HG03558 (cell line): ENCODE measurements around the gene TSPAN33.
"Not testable (repeated sequence)": the region's sequence is repeated elsewhere in the genome, so short reads cannot be mapped to it uniquely, and the experiment has no call there.

Source experiments
- ATAC-seq: cut with Tn5 transposase; IDR thresholded peaks from one replicate; pipeline ENCODE4 v1.9.1; 2021; ENCODE audit warnings: moderate number of reproducible peaks; ENCODE audit not compliant: unreplicated experiment; ENCODE audit errors: extremely low read depth

Gene TSPAN33

DNA sequence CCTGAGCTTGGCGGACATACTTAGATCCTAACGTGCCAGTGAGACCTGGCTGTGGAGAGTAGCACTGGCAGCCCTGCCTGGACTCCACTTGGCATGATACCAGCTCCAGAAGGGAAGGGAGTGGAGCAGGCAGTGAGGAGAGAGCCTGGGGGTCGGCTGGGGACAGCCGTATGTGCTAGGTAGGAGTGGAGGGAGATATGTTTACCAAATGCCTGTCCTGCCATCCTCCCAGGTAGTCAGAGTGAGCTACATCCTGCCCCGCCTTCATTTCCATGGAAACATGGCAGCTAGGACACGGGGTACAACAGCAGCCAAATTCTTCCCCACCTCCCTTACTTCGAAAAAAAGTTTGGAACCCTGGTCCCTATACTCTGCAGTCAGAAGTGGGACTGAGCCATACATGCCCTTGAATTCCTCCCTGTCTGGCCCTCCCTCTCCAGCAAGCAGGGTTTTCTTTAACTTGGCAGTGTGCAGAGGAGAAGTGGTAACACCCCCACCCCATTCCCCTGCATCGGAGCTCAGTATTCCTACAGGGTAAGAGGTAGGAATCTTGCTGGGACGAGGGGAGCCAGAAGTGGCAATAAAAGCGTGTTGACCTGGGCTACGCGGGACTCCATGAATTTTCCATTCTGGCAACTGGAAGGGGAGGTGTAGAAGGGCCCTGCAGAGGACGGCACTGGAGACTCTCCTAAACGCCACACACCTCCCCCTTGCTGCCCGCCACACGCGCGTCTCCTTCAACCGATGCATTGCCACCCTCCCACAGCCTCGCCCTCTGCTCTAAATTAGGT, 23.9 kb downstream of the TSPAN33 start:
- no peak for ATAC-seq

DNA sequence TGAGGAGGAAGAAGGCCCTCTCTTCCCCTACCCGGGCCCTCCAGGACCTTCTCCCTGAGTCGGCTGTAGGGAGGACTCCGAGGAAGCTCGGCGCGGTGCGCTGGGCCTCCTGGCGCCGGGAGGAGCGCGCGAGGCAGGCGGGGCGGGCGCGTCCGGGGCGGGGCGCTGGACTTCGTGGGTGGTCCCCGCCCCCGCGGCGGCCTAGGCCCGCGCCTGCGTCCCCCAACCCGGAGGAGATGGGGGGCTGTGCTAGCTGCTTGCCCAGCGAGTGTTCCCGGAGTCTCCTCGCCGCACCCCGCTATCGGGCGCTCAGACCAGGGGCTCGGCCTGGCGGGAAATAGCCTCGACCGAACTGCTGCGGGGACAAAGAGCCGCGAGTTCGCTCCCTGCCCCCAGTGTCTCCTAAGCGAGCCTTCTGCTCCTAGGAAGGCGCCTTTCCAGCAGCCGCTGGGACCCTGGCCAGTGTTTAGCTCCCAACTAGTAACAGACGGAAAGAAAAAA, 24.7 kb downstream of the TSPAN33 start:
- ATAC-seq: no peak

DNA sequence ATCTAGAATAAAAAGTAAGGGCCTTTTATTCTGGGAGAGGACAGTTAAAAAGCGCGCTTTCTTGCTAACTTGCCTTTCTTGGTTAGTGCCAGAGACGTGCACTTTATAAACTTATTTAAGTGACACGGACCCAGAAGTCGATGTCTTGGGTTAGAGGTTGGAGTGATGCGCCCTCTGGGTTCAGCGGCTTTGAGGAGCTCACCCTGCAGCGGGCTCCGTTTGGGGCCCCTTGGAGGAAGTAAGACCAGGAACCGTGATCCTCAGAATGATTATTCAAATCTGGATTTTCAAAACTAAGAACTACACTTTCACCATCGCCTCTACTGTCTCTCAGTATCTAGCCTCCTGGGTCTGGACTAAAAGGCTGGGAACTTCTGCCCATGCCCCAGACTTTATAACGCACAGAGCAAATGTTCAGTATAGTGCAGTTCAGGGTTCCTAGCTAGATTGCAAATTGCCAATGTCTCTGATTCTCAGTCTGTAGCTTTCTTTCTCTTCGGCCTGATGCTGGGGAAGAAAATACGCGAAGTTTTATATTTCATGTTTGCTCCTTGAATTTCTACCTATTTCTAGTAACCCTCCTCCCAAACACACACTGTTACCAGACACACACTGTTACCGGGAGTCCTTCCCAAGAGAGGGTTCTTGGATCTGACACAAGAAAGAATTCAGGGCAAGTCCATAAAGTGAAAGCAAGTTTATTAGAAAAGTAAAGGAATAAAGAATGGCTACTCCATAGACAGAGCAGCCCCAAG, 25.4 kb downstream of the TSPAN33 start:
- no peak for ATAC-seq

DNA sequence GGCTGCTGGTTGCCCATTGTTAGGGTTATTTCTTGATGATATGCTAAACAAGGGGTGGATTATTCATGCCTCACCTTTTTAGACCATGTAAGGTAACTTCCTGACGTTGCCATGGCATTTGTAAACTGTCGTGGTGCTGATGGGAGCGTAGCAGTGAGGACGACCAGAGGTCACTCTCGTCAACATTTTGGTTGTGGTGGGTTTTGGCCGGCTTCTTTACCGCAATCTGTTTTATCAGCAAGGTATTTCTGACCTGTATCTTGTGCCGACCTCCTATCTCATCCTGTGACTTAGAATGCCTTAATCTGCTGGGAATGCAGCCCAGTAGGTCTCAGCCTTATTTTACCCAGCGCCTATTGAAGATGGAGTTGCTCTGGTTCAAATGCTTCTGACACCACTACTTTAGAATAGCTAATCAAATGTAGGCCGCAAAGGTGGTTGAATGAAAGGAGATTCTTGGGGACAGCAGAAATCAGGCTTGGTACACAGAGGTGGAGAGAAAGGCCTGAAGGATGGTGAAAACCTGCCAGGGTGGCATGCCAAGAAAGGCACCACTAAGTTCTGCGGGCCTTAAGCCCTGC, 26.0 kb downstream of the TSPAN33 start:
- no peak for ATAC-seq

DNA sequence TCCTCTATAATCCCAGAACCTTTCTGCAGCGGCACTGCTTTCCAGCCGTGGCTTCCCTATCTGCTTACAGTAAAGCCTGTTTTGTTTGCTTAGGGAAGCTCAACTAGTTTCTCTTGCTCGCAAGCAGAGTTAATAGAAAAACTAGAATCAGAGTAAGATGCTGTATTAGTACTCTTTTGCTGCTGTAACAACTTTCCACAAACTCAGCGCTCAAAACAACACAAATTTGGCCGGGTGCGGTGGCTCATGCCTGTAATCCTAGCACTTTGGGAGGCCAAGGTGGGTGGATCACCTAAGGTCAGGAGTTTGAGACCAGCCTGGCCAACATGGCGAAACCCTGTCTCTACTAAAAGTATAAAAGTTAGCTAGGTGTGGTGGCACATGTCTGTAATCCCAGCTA, 29.4 kb downstream of the TSPAN33 start:
- ATAC-seq: not testable (repeated sequence)

DNA sequence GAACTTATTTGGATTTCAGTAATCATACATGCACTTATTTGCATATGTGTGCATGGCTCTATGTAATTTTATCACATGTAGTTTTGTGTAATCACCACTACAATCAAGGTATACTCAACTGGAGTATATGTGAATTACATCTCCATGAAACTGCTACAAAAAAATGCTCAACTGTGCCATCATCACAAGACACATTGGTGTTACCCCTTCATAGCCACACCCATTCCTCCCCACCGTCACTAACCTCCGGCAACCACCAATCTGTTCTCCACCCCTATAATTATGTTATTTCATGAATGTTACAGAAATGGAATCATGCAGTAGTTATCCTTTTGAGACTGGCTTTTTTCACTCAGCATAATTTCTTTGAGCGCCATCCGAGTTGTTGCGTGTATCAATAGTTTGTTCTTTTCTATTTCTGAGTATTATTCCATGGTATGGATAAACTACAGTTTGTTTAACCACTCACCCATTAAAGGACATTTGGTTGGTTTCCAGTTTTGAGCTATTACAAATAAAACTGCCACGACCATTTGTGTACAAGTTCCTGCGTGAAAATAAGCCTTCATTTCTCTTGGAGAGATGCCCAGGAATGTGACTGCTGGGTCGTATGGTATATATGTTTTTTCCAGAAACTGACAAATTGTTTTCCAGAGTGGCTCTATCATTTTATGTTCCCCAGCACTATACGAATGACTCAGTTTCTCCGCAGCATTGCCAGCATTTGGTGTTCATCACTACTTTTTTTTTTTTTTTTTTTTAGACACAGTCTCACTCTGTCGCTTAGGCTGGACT, 32.6 kb downstream of the TSPAN33 start:
- no peak for ATAC-seq

DNA sequence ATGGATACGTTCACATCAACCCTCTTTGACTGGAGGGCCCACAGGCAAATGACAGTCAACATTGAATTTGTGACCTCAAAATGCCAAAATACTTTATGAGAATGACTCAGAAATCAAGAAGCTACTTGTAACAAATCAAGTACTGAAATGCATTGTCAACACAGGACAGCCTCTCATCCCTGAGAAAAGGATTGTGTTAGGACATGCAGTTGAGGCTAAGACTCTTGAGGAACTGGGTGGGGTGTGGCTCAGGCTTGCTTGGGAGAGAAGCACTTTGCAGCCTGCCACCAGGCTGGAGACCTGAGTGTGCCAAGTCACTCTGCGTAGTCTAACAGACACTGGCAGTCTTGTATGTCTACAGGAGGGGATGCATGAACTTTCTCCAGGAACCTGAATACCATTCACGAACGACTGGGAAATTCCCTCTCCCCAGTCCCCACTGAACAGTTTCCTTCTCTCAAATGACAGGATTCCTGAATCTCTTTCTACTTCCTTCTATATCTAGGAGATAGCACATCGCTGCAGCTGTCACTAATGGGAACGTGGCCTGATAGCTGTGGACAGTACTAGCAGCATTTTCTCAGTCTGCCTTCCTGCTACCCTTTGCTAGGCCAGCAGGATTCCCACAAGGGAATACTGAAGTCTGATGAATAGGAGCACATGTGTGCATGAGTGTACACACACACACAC, 40.6 kb downstream of the TSPAN33 start:
- no peak for ATAC-seq

DNA sequence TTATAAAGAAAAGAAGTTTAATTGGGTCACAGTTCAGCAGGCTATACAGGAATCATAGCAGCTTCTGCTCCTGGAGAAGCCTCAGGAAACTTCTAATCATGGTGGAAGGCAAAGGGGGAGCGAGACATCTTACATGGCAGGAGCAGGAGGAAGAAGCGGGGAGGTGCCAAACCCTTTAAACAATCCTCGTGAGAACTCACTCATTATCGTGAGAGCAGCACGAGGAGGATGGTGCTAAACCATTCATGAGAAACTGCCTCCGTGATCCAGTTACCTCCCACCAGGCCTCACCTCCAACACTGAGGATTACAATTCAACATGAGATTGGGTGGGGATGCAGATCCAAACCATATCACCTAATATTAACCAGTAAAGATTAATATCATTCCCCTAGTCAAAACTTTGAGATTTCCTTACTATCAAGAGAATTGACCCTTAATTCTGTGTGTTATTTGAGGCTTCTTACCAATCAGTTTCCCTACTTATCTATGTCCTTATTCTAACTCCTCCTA, 42.3 kb downstream of the TSPAN33 start:
- no peak for ATAC-seq

DNA sequence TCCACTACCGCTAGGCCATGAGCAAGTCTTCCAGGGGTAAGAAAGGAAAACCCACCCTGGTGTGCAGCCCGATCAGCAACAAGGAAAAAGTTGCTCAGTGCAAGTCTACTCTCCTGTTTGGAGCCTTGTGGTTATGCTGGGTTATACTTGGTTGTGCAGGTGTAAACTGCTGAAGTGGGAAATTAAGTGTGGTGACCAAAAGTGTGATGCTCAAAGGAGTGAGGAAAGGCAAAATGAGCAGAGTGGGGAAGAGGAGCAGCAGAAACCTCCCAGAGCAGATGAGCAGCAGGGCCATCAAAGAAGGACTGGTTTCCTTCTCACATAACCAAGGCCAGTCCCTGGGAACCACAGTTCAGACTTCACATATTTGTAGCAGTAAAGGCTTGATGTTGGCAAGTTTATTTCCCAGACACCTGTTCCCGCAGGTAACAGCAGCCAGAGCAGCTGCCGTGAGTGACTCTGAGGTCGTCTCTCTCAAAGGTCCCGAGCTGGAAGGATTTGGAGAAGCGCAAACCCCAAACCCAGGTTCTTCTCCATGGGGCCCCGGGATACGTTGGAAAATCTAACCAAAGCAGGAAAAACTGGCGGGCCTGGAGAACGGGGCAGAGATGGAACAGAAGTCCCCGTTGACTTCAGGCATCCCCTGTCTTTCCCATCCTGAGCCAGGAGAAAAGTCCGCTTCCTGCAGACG, 43.3 kb downstream of the TSPAN33 start:
- ATAC-seq: no peak

DNA sequence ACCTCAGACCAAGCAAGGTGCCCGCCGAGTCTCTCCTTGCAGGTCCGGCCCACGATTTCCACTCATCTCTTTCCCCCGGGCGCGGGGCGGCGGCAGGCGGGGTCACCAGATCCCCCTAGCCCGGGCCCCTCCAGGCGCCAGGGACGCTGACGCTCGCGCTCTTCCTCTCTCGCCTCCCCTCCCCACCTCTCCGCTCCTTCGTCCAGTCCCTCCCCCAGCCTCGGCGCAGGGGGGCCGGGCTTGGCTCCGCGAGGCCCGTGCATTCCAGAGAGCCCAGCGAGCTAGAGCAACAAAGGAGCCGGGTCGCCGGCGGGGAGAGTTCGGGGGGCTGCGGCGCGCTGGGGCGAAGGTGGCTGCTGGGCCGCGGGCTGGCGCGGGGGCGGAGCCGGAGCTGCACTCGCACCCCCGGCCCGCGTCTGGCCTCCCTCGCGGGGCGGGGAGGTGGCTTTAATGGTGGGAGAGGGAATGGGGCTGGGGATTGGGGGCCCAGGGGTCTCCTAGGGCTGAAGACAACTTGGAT, 43.9 kb downstream of the TSPAN33 start, which contains the start of gene SMO:
Gene SMO, plus strand, starts transcription at position 262 of the 520 bp plus-strand sequence. CDS start 519 bp downstream, outside the sequence.
- no peak for ATAC-seq

DNA sequence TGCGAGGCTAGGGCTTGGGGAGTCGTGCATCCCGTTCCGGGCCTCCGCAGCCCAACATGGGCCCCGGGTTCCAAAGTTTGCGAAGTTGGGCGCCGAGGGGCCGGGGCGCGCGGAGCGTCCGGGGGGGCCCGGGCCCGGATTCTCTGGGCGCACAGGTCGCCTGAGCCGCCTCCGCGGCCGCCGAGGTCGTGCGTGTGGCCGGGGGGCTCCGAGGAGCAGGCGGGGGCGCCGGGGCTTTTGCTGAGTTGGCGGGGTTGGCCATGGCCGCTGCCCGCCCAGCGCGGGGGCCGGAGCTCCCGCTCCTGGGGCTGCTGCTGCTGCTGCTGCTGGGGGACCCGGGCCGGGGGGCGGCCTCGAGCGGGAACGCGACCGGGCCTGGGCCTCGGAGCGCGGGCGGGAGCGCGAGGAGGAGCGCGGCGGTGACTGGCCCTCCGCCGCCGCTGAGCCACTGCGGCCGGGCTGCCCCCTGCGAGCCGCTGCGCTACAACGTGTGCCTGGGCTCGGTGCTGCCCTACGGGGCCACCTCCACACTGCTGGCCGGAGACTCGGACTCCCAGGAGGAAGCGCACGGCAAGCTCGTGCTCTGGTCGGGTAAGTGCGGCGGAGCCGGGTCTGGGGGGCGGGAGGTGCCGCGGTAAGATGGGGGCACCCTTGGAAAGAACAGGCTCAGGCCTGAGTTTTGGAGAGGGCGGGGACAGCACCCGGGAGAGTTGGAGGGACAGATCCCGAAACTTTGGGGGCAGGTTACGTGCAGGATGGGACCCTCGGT, 44.6 kb downstream of the TSPAN33 start:
- ATAC-seq: no peak

DNA sequence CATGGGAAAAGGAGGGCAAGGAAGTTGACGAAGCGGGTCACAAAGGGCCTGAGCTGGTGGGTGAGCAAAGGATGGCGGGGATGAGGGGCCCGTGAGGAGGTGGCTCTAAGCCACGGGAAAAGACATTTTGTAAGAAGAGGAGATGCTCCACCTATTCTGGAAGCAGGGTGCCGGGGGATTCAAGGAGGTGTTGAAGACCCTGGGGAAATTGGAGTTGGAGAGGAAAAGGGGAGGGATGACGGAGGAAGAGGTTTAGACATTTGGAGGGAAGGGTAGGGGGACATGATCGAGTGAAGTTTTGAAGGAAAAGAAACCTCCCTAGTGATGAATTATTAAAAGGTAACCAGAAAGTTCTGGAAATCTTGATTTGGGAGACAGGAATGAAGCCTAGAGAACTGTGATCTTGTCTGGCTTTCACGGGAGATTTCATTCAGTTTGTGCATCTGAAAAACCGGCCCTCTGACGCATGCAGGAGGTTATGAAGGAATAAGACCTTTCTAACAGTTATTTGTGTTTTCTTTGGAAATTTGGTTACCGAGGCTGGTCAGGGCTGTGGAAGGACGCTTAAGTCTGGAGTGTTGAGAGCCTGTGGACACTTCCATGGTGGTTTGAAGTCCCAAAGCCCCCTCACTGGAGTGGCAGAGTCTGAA, 45.3 kb downstream of the TSPAN33 start:
- no peak for ATAC-seq

DNA sequence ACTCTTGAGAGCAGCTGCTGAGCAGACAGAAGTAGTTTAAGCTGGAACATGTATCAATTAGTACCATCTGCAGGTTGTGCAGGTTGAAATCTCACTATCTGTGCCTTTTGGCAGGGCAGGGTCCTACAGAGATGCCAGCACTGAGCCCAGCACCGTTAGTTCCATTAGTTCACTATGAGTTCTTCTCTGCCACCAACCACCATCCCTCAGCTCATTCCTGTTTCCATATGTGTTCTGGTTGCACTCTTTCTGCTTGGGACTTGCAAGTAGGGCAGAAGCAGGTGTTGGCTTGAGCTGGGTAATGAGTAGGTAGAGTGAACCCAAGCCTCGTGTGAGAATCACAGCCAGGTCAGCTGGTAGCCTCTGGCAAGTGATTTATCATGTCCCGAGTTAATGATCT, 46.8 kb downstream of the TSPAN33 start:
- no peak for ATAC-seq

DNA sequence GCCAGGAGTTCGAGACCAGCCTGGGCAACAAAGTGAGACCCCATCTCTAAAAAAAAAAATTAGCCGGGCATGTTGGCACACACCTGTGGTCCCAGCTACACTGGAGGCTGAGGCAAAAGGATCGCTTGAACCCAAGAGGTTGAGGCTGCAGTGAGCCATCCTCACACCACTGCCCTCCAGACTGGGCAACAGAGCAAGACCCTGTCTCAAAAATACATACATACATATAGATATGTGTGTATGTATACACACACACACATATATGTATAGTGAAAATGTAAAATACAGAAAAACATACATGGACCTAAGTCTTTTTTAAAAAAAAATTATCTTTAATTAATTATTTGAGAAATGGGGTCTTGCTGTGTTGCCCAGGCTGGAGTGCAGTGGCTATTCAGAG, 49.4 kb downstream of the TSPAN33 start:
- no peak for ATAC-seq

DNA sequence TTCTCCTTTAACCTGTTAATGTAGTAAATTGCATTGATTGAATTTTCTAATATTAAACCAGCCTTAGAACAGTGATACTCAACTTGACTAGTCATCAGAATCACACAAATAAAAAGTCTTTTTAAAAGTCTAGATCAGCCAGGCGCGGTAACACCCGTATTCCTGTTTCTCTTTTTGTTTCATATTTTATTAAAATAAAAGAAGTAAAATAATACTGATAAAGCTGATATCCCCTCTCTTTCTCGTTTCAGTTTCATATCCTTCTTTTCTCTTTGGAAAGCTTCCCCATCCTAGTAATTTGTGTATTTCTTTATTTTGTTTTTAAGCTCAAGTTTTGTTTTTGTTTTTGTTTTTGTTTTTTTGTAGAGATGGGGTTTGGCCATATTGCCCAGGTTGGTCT, 53.3 kb downstream of the TSPAN33 start:
- ATAC-seq: no peak

DNA sequence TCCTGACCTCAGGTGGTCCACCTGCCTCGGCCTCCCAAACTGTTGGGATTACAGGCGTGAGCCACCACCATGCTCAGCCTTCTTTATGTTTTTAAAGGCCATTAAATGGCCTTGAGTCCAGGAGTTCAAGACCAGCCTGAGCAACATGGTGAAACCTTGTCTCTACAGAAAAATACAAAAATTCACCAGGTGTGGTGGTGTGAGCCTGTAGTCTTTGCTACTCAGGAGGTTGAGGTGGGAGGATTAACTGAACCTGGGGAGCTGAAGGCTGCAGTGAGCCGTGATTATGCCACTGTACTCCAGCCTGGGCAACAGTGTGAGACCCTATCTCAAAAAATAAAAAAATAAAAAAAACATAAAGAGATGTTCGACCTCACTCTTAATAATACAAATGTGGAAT, 54.9 kb downstream of the TSPAN33 start:
- ATAC-seq: no peak

DNA sequence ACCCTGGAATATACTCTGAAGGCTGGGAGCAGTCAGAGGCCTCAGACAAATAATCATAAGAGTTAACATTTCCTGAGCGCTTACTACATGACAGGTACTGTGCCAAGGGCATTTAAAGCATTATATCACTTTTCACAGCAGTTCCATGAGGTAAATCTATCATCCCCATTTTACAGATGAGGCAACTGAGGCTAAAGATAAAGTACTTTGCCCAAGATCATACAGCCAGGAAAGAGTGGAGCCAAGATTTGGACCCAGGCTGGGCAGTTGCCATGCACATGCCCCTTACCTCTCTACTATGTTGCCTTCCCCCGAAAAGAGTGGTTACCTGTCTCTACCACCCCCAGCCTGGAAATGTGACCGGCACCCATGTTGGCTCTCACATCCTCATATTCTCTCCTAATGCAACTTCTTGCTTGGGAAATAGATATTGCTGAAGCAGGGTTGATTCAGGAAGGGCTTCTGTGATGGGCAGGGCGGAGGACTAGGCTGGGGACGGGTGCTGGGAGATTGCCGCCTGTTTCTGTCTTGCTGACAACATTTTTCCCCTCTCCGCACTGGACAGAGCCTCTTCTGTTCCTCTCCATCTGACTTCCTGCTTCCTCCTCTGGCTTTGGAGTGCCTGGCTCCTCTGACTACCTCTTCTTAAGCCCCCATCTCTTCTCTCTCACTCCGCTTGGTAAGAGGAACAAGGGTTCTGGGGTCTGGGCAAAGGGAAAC, 57.7 kb downstream of the TSPAN33 start:
- no peak for ATAC-seq
